Measurements from ENCODE around the gene CDKN1B.

The CDKN1B gene

DNA sequence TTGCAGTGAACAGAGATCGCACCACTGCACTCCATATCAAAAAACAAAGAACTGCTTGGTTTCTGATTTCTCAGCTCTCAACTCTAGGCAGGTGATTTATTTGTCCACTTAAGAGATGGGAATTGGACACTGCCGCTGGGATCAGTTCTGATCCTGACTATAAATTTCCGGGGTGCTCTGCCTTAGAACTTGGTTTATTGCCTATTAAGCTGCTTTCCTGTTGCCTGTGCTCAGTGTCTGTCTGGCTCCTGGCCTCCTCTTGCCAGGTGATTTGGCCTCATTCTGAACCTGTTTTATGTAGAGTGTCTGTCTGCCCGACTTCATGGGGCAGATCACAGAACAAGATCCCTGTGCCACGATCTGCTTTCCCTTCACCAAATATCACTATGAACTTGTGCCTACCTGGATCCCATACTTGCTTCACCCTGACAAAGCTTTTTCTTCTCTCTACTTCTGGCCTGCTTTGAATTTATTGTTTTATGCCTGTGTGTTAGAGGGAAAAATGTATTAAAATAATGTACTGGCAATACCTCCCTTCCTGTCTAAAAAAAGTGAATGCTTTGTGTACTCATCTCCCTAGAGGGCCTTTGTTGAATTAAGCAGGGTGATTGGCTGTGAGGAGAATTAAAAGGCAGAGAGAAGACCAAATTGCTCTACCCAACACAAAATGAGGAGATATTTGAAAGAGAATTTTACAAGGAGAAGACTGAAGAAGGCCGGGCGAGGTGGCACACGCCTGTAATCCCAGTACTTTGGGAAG is 27.6 kb downstream of the CDKN1B start:
- Histone ChIP-seq H3K4me1 (ENCODE audit: low read depth, poor library complexity, severe bottlenecking) (no peaks in the 10 kb centered on the region), H3K27ac (no peak overlapping the region), H4K20me1 (ENCODE audit: insufficient read depth) (no peaks in the 10 kb centered on the region), H2AFZ (ENCODE audit: low read depth) (no peak overlapping the region), H3K9ac (no peak overlapping the region), H3K4me3 (IDR thresholded peaks at IDR 0.05; ENCODE audit: insufficient read depth, low read depth, low read length) (no peak overlapping the region), H3K27me3 (ENCODE audit: insufficient read depth, low read depth) (no peaks in the 10 kb centered on the region), H3K4me2 (no peak overlapping the region), H3K79me2 (ENCODE audit: insufficient read depth, low read depth) (peaks cover 10% of the 10 kb centered on the region; the same call in 1 of the 2 replicates), H3K36me3 (ENCODE audit: insufficient read depth) (no peaks in the 10 kb centered on the region)
- TF ChIP-seq, protein P1, sequence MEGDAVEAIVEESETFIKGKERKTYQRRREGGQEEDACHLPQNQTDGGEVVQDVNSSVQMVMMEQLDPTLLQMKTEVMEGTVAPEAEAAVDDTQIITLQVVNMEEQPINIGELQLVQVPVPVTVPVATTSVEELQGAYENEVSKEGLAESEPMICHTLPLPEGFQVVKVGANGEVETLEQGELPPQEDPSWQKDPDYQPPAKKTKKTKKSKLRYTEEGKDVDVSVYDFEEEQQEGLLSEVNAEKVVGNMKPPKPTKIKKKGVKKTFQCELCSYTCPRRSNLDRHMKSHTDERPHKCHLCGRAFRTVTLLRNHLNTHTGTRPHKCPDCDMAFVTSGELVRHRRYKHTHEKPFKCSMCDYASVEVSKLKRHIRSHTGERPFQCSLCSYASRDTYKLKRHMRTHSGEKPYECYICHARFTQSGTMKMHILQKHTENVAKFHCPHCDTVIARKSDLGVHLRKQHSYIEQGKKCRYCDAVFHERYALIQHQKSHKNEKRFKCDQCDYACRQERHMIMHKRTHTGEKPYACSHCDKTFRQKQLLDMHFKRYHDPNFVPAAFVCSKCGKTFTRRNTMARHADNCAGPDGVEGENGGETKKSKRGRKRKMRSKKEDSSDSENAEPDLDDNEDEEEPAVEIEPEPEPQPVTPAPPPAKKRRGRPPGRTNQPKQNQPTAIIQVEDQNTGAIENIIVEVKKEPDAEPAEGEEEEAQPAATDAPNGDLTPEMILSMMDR (conservative IDR thresholded peaks at IDR 0.05; ENCODE audit: low read depth, low read length): no peak

DNA sequence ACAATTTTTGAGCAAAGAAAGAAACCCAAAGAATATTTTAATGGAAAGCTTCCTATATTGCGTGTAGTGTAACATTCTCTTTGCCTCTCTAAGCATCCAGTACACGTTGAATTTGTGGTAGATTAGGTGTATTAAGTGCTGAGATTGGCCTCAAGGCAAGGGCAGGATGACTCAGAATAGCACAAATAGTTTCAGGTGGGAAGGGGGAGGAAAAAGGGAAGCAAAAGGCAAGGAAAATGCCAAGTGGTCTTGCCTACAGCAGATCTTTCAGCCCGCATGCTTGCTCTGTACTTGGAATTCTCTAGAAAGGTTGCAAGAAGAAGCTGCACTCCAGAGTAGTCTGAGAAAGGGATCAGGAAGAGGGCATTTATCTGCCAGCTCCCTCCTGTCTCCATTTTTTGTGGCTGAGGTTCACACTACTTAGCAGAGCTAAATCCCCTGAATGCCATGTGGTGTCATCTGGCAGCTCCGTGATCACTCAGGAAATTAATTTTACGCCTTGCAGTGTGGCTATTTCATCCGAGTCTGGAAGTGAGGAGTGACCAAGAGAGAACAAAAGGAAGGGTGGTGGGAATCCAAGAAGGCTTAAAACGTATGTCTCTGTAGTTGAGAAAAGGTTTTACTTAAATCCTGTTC is 28.5 kb downstream of the CDKN1B start:
- Histone ChIP-seq H3K27ac (no peak overlapping the region), H3K9ac (no peak overlapping the region), H3K36me3 (ENCODE audit: insufficient read depth) (no peaks in the 10 kb centered on the region), H3K79me2 (ENCODE audit: insufficient read depth, low read depth) (0 out of 2 replicates have a peak, but pooled peaks cover under 1% of the 10 kb centered on the region), H4K20me1 (ENCODE audit: insufficient read depth) (no peaks in the 10 kb centered on the region), H2AFZ (ENCODE audit: low read depth) (no peak overlapping the region), H3K4me1 (ENCODE audit: low read depth, poor library complexity, severe bottlenecking) (no peaks in the 10 kb centered on the region), H3K27me3 (ENCODE audit: insufficient read depth, low read depth) (no peaks in the 10 kb centered on the region), H3K4me3 (IDR thresholded peaks at IDR 0.05; ENCODE audit: insufficient read depth, low read depth, low read length) (no peak overlapping the region), H3K4me2 (no peak overlapping the region)
- TF ChIP-seq, protein P1 (conservative IDR thresholded peaks at IDR 0.05; ENCODE audit: low read depth, low read length): no peak

DNA sequence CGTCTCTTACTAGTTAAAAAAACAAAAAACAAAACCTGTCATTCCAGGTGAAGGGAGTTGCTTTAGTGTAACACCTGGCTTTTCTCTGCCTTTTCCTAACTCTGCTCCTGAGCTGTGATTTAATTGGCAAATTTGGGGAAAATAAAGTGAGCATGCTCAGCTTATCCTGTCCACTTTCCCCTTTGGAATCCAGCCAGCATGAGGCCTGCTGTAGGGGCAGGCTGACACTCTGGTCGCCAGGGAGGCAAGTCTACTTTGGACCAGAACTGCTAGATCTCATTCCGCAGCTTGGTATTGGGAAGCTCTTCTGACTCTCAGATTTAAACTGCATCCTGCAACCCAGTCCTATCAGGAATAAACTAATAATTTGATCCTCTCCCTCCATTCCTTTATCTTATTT is 30.1 kb downstream of the CDKN1B start:
- H3K79me2 ChIP-seq (ENCODE audit: insufficient read depth, low read depth): no peaks in the 10 kb centered on the region
- no peak overlapping the region for H3K4me3 ChIP-seq (IDR thresholded peaks at IDR 0.05; ENCODE audit: insufficient read depth, low read depth, low read length)
- no peak overlapping the region for H3K4me2 ChIP-seq
- no peaks in the 10 kb centered on the region for H4K20me1 ChIP-seq (ENCODE audit: insufficient read depth)
- H2AFZ ChIP-seq (ENCODE audit: low read depth): no peak overlapping the region
- H3K36me3 ChIP-seq (ENCODE audit: insufficient read depth): no peaks in the 10 kb centered on the region
- no peaks in the 10 kb centered on the region for H3K27me3 ChIP-seq (ENCODE audit: insufficient read depth, low read depth)
- H3K27ac ChIP-seq: no peak overlapping the region
- no peak overlapping the region for H3K9ac ChIP-seq
- TF ChIP-seq, protein P1 (conservative IDR thresholded peaks at IDR 0.05; ENCODE audit: low read depth, low read length): no peak
- no peaks in the 10 kb centered on the region for H3K4me1 ChIP-seq (ENCODE audit: low read depth, poor library complexity, severe bottlenecking)

DNA sequence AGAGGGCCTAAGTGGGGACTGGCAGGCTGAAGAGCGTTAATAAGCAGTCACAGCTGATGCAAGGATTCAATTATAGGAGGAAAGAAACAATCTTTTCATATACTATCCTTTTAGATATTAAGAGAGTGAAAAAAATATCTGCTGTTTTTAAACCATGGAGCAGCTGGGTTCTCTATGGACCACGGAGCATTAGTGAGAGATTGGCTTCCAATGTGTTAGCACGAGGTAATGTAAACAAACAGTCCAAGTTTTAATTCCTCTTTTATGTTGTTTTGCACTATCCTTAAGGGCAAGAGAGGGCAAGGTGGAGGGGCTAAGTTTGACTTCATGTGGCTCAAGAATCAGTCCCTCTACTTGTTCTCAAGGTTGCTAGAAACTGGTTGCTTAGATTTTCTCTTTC is 30.9 kb downstream of the CDKN1B start:
- no peaks in the 10 kb centered on the region for H3K36me3 ChIP-seq (ENCODE audit: insufficient read depth)
- TF ChIP-seq, protein P1 (conservative IDR thresholded peaks at IDR 0.05; ENCODE audit: low read depth, low read length): no peak
- no peaks in the 10 kb centered on the region for H3K27me3 ChIP-seq (ENCODE audit: insufficient read depth, low read depth)
- no peak overlapping the region for H3K27ac ChIP-seq
- H2AFZ ChIP-seq (ENCODE audit: low read depth): no peak overlapping the region
- no peaks in the 10 kb centered on the region for H4K20me1 ChIP-seq (ENCODE audit: insufficient read depth)
- no peaks in the 10 kb centered on the region for H3K79me2 ChIP-seq (ENCODE audit: insufficient read depth, low read depth)
- no peak overlapping the region for H3K4me3 ChIP-seq (IDR thresholded peaks at IDR 0.05; ENCODE audit: insufficient read depth, low read depth, low read length)
- H3K9ac ChIP-seq: no peak overlapping the region
- H3K4me1 ChIP-seq (ENCODE audit: low read depth, poor library complexity, severe bottlenecking): no peaks in the 10 kb centered on the region
- H3K4me2 ChIP-seq: no peak overlapping the region
